SU-DHL-6 (cell line): ENCODE results near the gene CFAP92.

Experiments
- H2AFZ ChIP-seq: fragments of 200-600 bp; sonication (generic); 2 replicates; pipeline ENCODE4 v1.6.1; 2014; ENCODE audit warnings: low read depth, mild to moderate bottlenecking, moderate library complexity, mixed read lengths, antibody characterized with exemption, low read length; ENCODE audit not compliant: severe bottlenecking
- H3F3A ChIP-seq: fragments of 200-600 bp; shearing (Covaris generic); 2 replicates; pipeline ENCODE4 v1.6.0; 2016; ENCODE audit warnings: antibody characterized with exemption, mild to moderate bottlenecking; ENCODE audit not compliant: insufficient read depth
- H3K27ac ChIP-seq: fragments of 200-600 bp; sonication (generic); 2 replicates; pipeline ENCODE4 v1.5.1; 2016; ENCODE audit warnings: low read depth, mild to moderate bottlenecking, low read length, moderate library complexity, mixed read lengths
- H3K27me3 ChIP-seq: fragments of 200-600 bp; sonication (generic), shearing (Covaris generic); 2 replicates; pipeline ENCODE4 v1.6.0; 2014; ENCODE audit warnings: mild to moderate bottlenecking, low read length
- H3K36me3 ChIP-seq: fragments of 200-600 bp; sonication (generic); 2 replicates; pipeline ENCODE4 v1.6.1; 2014; ENCODE audit warnings: mild to moderate bottlenecking, low read length, mixed read lengths
- H3K4me2 ChIP-seq: fragments of 300-600, 200-600 bp; shearing (Covaris generic), sonication (generic); 2 replicates; pipeline ENCODE4 v1.6.0; 2014; ENCODE audit warnings: low read length, low read depth, mild to moderate bottlenecking; ENCODE audit not compliant: poor library complexity, severe bottlenecking
- H3K4me3 ChIP-seq: fragments of 200-600 bp; sonication (generic); 2 replicates; pipeline ENCODE4 v1.5.1; 2014; ENCODE audit warnings: antibody characterized with exemption, low read length, mild to moderate bottlenecking, mixed read lengths; ENCODE audit not compliant: insufficient read depth, poor library complexity, severe bottlenecking
- H3K79me2 ChIP-seq: fragments of 200-600 bp; sonication (generic); 2 replicates; pipeline ENCODE4 v1.6.1; 2014; ENCODE audit warnings: mild to moderate bottlenecking, low read length, moderate library complexity; ENCODE audit not compliant: insufficient read depth
- H3K9ac ChIP-seq: fragments of 200-600 bp; sonication (generic); 2 replicates; pipeline ENCODE4 v1.7.0; 2014; ENCODE audit warnings: mild to moderate bottlenecking, low read length
- H3K9me2 ChIP-seq: fragments of 200-600 bp; sonication (generic); replicated peaks from 2 replicates; pipeline ENCODE4 v1.6.1; 2014; ENCODE audit warnings: low read length; ENCODE audit not compliant: insufficient read depth
- H3K9me3 ChIP-seq: fragments of 200-600 bp; sonication (generic); 2 replicates; pipeline ENCODE4 v1.6.1; 2014; ENCODE audit warnings: low read length, mixed read lengths; ENCODE audit not compliant: insufficient read depth
- H4K20me1 ChIP-seq: fragments of 200-600 bp; sonication (generic); 2 replicates; pipeline ENCODE4 v1.6.1; 2014; ENCODE audit warnings: low read depth, mild to moderate bottlenecking, antibody characterized with exemption, low read length, moderate library complexity, mixed read lengths
- CTCF ChIP-seq: fragments of 200-600 bp; sonication (generic); IDR thresholded peaks from one replicate; pipeline ENCODE4 v1.5.1; 2017; ENCODE audit warnings: antibody characterized with exemption, mild to moderate bottlenecking, low read length, moderate library complexity; ENCODE audit not compliant: insufficient read depth, poor library complexity, severe bottlenecking
- EZH2phosphoT487 ChIP-seq: fragments of 200-600 bp; sonication (generic), shearing (Covaris generic); conservative IDR thresholded peaks from 2 replicates; pipeline ENCODE4 v1.6.1; 2018; ENCODE audit warnings: mild to moderate bottlenecking, antibody characterized with exemption, low read length, moderate library complexity, mixed read lengths

Gene CFAP92

DNA sequence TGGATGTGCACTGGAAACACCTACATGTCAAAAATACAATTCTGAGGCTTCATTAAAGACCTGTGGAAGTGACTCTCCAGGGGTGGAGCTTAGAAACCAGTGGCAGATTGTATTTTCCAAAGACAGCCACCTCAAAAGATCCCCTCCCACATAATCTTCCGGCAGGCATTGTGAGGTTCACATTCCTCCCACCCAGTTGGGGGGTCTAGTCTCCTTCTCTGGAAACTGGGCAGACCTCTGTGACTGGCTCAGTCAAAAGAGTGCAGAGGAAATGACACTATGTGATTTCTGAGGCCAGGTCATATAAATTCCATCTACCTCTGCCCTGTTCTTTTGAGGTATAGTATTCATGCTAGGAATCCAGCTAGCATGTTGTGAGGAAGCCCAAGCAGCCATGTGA, 1.9 kb upstream of the CFAP92 start:
- H4K20me1 ChIP-seq: no peaks in the 10 kb centered on the region
- no peak overlapping the region for H3K9ac ChIP-seq
- H3K9me3 ChIP-seq: no peaks in the 10 kb centered on the region
- H3K27ac ChIP-seq: no peak overlapping the region
- H3K4me2 ChIP-seq: no peak overlapping the region
- H2AFZ ChIP-seq: no peak overlapping the region
- H3F3A ChIP-seq: no peaks in the 10 kb centered on the region
- no peaks in the 10 kb centered on the region for H3K79me2 ChIP-seq
- no peak for TF ChIP-seq EZH2phosphoT487
- no peak for TF ChIP-seq CTCF
- no peak overlapping the region for H3K4me3 ChIP-seq
- H3K27me3 ChIP-seq: no peaks in the 10 kb centered on the region
- no peaks in the 10 kb centered on the region for H3K9me2 ChIP-seq
- H3K36me3 ChIP-seq: no peaks in the 10 kb centered on the region

- no peak overlapping the region for H3K4me3 ChIP-seq
- no peaks in the 10 kb centered on the region for H3K9me2 ChIP-seq
- no peak overlapping the region for H3K9ac ChIP-seq
- H2AFZ ChIP-seq: no peak overlapping the region
- H3K27me3 ChIP-seq: no peaks in the 10 kb centered on the region
- H4K20me1 ChIP-seq: no peaks in the 10 kb centered on the region
- peak overlapping the region; percentile 27 for H3K4me2 ChIP-seq
- H3K36me3 ChIP-seq: no peaks in the 10 kb centered on the region
- H3K79me2 ChIP-seq: no peaks in the 10 kb centered on the region
- H3K9me3 ChIP-seq: no peaks in the 10 kb centered on the region
- TF ChIP-seq EZH2phosphoT487 (no peak), CTCF (no peak)
- no peaks in the 10 kb centered on the region for H3F3A ChIP-seq
- no peak overlapping the region for H3K27ac ChIP-seq
These were observed 988 bp upstream of the CFAP92 start for GRCh38 chr3:128994581-128995546.

DNA sequence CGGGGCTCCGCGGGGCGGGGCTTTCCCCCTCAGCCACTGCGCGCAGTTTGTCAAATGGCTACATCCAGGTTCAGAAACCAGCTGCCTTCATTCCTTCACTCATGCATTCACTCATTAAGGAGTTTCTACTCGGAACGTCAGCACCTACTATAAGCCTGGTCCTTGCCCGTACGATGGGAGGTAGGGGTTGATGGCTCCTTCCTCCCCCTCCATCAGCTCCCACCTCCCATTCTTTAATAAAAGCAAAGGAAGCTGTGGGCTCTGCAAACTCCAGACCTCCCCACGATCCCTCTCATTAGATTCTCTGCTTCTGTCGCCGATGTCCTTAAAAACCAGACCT, 267 bp upstream of the CFAP92 start:
- H3K9me3 ChIP-seq: no peaks in the 10 kb centered on the region
- no peaks in the 10 kb centered on the region for H3K36me3 ChIP-seq
- H2AFZ ChIP-seq: no peak overlapping the region

More for the DNA sequence above, 267 bp upstream of the CFAP92 start:
- H3K27me3 ChIP-seq: no peaks in the 10 kb centered on the region
- no peaks in the 10 kb centered on the region for H3K79me2 ChIP-seq
- no peaks in the 10 kb centered on the region for H4K20me1 ChIP-seq
- no peak overlapping the region for H3K4me3 ChIP-seq
- peak overlapping the region; percentile 27 for H3K4me2 ChIP-seq
- TF ChIP-seq EZH2phosphoT487: no peak
- TF ChIP-seq CTCF: no peak
- no peak overlapping the region for H3K9ac ChIP-seq
- H3K9me2 ChIP-seq: no peaks in the 10 kb centered on the region
- H3K27ac ChIP-seq: no peak overlapping the region
- H3F3A ChIP-seq: no peaks in the 10 kb centered on the region
